ENCODE measurements around the gene CATSPERD.

- TF ChIP-seq GATA3 (IDR thresholded peaks at IDR 0.05; ENCODE audit: low read depth, low read length) (no peak), GATA2 (IDR thresholded peaks at IDR 0.05; ENCODE audit: low read depth, low read length) (no peak)
Measured at GRCh38 chr19:5717215-5717935, 3.1 kb upstream of the CATSPERD start.
